GM21367 (cell line): ENCODE results near the gene AMER3.
A peak's percentile ranks its signal among the peaks of the same experiment; 100 is the strongest.

Source experiments
- ATAC-seq: cut with Tn5 transposase; IDR thresholded peaks from one replicate; pipeline ENCODE4 v1.9.1; 2021; ENCODE audit not compliant: unreplicated experiment

The AMER3 gene

GRCh38 chr2:130754811-130755210, 529 bp upstream of the AMER3 start:
- ATAC-seq: no peak

GRCh38 chr2:130756053-130756873, 923 bp downstream of the AMER3 start:
- peak; percentile 58 for ATAC-seq

- ATAC-seq: no peak
These were observed 1.7 kb downstream of the AMER3 start for GRCh38 chr2:130756874-130757668.

GRCh38 chr2:130759906-130760753, 4.8 kb downstream of the AMER3 start:
- ATAC-seq: no peak

GRCh38 chr2:130760754-130761751, 5.7 kb downstream of the AMER3 start:
- ATAC-seq: no peak

GRCh38 chr2:130762031-130762909, 6.9 kb downstream of the AMER3 start:
- no peak for ATAC-seq

GRCh38 chr2:130762910-130763385, 7.6 kb downstream of the AMER3 start:
- ATAC-seq: no peak

- no peak for ATAC-seq
These were observed 8.1 kb downstream of the AMER3 start for GRCh38 chr2:130763405-130763804.

- ATAC-seq: no peak
These were observed 8.9 kb downstream of the AMER3 start for GRCh38 chr2:130764035-130764820.

GRCh38 chr2:130764821-130765115, 9.4 kb downstream of the AMER3 start:
- no peak for ATAC-seq

- no peak for ATAC-seq
These were observed 10.1 kb downstream of the AMER3 start for GRCh38 chr2:130765464-130765863.

GRCh38 chr2:130766037-130766436, 10.7 kb downstream of the AMER3 start:
- no peak for ATAC-seq

- ATAC-seq: no peak
These were observed 11.5 kb downstream of the AMER3 start for GRCh38 chr2:130766711-130767407.

- no peak for ATAC-seq
These were observed 12.1 kb downstream of the AMER3 start for GRCh38 chr2:130767408-130767775.

GRCh38 chr2:130768191-130768855, 13.0 kb downstream of the AMER3 start:
- no peak for ATAC-seq

GRCh38 chr2:130769343-130769907, 14.1 kb downstream of the AMER3 start:
- ATAC-seq: no peak

GRCh38 chr2:130776550-130776949, 21.2 kb downstream of the AMER3 start:
- ATAC-seq: no peak
